Activated T-cell treated with anti-CD3 and anti-CD28 coated beads for 24 hours (primary cell): ENCODE measurements around the gene MFNG.

ENCODE experiments used
- DNase-seq: peaks from one replicate; pipeline ENCODE4 v3.0.0-alpha.2; 2020; ENCODE audit warnings: low read depth

MFNG gene

DNA sequence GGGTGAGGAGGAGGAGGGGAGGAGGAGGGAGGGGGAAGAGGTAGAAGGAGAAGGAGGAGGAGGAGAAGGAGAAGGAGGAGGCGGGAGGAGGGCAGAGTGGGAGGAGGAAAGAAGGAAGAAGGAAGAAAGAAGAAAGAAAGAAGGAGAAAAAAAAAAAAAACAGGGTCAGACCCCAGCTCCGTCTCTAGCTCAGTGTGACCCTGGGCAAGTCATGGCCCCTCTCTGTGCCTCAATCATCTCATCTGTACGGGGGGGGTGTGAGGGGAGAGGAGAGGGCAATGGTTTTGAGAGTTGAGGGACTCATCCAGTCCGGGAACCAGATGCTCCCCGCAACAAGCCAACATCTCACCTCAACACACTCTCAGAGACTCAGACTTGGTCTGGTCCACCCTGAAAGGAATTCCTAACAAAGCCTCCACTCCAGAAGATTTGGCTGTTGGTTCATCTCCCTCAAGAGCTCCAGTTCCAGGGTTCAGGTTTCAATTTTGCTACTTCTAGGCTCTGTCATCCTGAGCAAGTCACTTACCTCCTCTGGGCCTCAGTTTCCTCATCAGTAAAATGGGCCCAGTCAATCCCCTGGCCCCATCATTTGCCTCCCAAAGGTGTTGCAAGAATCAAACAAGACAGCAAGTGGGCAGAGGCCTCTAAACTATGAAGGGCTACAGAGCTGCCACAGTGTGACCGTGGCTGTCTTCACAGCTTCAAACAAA is 25.4 kb upstream of the MFNG start:
- no peak for DNase-seq

GRCh38 chr22:37510091-37510490 is 23.9 kb upstream of the MFNG start:
- no peak for DNase-seq

GRCh38 chr22:37509059-37509860 is 23.1 kb upstream of the MFNG start:
- DNase-seq = no peak

- DNase-seq = no peak
These were observed 22.3 kb upstream of the MFNG start for GRCh38 chr22:37508431-37508992.

DNA sequence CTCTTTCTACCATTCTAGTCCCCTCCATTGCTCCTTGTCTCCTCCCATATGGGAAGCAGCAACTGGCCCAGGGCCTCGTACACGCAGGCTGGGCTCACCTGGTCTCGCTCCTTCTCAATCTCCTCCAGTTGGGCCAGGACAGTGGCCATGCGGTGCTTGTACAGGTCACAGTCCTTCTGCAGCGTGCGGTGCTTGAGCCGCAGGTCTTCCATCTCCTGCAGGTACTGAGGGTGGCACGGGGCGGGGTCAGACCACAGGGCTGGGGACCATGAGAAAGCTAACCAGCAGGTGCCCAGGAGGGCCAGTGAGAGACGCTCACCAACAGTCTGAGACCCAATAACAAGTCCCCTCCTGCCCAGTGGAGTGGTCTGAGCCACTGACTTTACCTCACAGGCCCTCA is 21.5 kb upstream of the MFNG start:
- DNase-seq = no peak

DNA sequence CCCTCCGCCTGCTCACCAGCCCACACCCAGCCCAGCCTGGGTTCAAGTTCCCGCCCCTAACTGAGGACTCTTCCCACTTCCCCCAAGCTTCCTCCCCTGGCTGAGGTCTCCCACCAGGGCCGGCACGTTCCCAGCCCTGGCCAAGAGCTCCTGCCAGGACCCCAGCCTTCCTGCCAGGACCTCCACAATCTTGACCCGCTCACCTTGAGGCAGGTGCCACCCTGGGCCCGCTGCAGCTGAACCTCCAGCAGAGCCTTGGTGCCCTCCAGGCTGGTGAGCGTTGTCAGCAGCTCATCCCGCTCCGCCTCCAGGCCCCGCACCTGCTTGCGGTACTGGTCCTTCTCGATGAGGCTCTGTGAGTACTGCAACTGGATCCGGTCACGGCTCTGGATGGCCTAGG is 19.8 kb upstream of the MFNG start:
- DNase-seq = no peak

- no peak for DNase-seq
These were observed 19.4 kb upstream of the MFNG start for GRCh38 chr22:37505565-37505964.

DNA sequence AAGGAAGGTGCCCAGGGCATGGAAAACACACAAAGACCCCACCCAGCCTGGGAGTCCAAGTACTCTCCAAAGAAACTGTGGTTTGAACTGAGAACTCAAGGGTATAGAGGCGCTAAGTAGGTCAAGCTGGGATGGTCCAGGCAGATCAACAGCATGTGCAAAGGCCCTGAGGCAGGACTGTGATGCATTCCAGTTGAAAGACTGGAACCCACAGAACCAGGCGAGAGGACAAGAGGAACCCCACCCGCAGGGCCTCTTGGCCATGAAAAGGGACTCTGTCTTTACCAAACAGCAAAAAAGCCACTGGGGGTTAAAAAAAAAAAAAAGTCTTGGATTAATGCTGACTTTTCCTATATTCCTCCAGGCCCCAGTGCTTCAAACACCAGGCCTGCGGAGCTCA is 18.8 kb upstream of the MFNG start:
- DNase-seq = no peak

DNA sequence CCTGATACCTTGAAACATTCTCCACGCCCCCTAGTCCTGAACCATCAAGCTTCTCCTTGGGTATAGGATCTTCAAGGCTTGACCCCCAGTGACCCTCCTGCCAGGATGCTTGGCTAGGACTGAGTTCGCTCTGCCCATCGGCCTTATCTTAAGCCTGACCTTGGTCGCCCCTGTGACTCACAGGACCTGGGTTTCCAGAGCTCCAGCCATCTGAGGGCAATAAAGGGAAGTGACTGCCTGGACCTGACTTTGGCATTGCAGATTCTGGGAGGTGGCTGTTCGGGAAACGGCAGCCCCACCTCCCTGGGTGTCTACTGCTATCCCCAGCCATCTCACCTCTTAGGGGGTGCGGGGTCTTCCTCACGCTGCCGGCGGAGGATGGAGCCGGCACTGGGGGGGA is 17.7 kb upstream of the MFNG start:
- DNase-seq = no peak

DNA sequence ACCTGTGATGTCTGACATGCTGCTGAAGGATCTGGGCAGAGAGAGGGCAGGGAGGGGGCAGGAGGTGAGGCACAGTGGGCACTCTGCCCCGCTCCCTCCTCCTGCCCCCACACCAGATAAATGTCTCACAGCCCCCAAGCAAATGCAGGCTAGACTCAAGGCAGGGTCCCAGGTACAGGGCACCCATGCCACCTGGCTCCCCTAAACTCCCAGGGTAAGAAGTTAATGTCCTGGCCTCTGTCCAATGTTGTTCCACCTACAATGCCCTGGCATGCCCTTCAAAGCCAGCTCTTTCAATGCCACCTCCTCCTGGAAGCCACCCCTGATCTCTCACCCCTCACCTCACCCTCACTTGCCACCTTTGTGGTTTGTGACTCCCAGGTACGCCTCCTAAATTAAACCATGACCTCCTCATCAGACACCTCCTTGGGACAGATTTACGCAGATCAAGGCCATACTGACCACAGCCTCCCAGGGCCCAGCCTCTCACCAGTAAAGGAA is 17.0 kb upstream of the MFNG start:
- DNase-seq = no peak

GRCh38 chr22:37502342-37503182 is 16.4 kb upstream of the MFNG start:
- DNase-seq = no peak

- DNase-seq = no peak
These were observed 15.6 kb upstream of the MFNG start for GRCh38 chr22:37501610-37502341.

DNA sequence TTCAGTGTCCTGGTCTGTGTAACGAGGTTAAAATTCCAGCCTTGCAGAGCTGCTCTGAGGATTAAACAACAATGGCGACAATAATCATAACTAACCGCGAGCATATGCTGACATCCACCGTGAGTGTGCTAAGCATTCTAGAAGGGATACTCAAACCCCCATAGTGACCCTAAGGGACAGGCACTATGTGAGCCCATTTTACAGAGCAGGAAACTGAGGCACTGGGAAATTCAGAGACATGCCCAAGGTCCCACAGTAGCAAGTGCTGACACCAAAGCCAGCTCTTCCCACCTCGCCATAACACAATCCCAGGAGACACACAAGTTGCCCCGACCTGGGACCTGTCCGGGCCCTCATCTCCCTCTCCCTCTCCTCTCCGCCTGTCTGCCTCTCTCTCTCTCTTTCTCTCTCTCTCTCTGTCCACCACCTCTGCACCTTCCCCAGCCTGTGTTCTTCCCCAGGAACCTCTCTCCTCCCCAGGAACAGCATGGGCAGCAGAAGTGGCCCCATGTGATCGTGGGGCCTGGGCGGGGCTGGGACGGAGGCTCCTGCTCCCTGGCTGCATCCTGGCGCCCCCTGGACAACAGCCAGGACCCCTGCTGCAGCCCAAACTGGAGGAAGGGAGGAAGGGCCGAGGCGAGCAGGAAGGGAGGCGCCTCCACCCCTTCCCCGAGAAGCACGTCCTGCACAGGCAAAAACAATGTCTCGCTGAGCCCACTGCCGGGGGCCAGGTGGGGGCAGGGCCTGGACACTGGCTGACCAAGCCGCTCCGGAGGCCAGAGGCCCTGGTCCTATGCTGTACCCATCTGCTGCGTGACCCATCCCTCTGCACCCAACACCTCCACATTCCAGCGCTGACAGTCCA is 14.8 kb upstream of the MFNG start:
- DNase-seq = no peak

DNA sequence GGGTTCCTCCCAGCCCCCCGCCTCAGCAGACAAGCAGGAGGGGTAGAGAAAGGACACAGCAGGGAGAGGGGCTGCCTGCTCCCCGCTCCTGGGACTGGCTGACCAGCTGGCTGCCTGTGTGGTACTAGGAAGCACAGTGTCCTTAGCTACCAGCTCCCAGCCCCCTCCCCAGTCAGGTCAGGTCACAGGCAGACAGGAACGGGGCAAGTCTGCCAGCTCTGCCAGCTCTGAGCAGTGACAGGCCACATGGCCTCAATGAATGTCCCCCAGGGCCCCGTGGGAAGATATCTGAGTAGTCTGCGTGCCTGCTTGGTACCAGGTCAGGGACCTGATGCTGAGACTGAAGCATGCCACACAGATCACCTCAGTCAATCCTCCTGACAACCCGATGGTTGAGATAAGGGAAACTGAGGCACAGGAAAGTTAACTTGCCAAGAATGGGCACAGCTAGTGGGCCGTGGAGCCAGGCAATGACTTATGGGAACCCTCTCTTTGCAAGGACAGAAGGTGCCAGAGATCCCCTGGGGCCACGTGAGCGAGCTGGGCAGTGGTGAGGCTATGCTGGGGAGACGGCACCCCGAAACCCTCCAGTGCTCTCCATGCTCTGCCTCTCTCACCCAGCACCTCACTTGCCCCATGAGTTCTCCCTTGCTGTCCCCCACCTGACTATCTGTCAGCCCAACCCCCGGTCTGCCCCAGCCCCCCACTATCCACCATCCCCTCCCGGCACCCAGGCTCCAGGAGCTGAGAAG is 13.8 kb upstream of the MFNG start:
- DNase-seq = no peak

- DNase-seq = no peak
These were observed 13.0 kb upstream of the MFNG start for GRCh38 chr22:37499027-37499707.

GRCh38 chr22:37498289-37498909 is 12.2 kb upstream of the MFNG start:
- DNase-seq = peak; percentile 61

DNA sequence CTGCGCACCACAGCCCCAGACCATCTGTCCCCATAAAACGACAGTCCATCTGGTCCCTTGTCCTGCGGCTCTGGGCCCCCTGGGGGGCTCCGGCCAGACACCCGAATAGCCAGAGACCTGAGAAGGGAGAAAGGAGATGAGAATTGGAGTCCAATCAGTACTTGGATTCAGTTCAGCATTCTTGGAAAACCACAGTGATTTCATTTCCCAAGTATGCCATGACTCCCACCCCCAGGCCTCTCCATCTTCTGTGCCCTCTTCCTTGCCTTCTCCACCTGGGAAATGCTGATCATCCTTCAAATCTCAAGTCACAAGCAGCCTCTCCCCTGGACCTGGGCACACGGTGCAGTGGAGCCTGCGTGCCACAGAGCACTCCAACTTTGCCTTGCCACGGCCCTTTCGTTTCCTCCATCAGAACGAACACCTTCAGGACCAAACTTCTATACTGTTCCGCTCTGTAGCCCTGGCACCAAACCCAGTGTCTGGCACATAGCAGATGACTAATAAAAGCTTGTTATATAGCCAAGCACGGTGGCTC is 10.9 kb upstream of the MFNG start:
- no peak for DNase-seq

DNA sequence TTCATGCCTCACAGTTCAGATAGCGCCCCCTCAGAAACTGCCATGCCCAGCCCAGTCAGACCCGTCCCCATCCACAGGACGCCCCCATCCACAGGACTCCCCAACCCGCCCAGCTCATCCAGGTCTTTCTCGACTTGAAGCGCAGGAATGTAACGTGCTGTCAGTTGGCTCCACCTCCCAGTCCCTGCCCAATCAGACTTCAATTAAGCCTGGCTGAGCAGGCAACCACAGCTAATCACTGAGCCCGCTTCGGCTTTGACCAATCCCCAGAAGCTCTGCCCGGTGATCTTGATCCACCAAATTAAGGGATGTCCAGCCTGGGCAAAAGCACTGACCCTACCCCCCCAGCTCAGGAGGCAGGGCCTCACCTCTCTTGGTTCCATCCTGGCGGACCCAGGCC is 10.5 kb upstream of the MFNG start:
- no peak for DNase-seq
